H1 (cell line): ENCODE data around the gene BAX. TPM values are rescaled to one million over a fixed set of nuclear protein-coding genes. Genes with fewer than 3 reads are reported as not detected.

Experiments
- CTCF ChIA-PET: fragments of 300-600 bp; sonication (Branson Sonifier 250); formaldehyde crosslinking; loops from one replicate; lab custom pipeline; 2021; ENCODE audit not compliant: partially characterized antibody; lab: Charles Lee
- POLR2A ChIA-PET: fragments of 300-600 bp; sonication (Branson Sonifier 250); formaldehyde crosslinking; loops from one replicate; lab custom pipeline; 2021; ENCODE audit warnings: inconsistent platforms; ENCODE audit not compliant: partially characterized antibody; lab: Charles Lee
- DNase-seq, 2 experiments: peaks; one replicate each; pipeline versions ENCODE4 v3.0.0 to v3.0.0-alpha.2; 2010 to 2022; ENCODE audit warnings: low spot score in 2 of 2, low read depth in 1 of 2, mixed read lengths in 1 of 2
- FAIRE-seq: peaks from 2 replicates; lab custom pipeline; 2011; peaks lifted over from hg19 to GRCh38; lab: Jason Lieb, UNC
- H2AFZ ChIP-seq: 2 replicates; pipeline ENCODE4 v1.8.1; 2012; ENCODE audit warnings: low read length, inconsistent platforms
- H2AK5ac ChIP-seq: 2 replicates; pipeline ENCODE4 v1.6.1; 2013; ENCODE audit warnings: low read depth, low read length
- H2BK120ac ChIP-seq: replicated peaks from 2 replicates; pipeline ENCODE3; 2013; ENCODE audit warnings: low read depth, low read length, inconsistent platforms
- H2BK12ac ChIP-seq: 2 replicates; pipeline ENCODE4 v1.6.1; 2013; ENCODE audit warnings: low read depth, low read length
- H2BK15ac ChIP-seq: 2 replicates; pipeline ENCODE4 v1.6.1; 2013; ENCODE audit warnings: low read length
- H2BK20ac ChIP-seq: 2 replicates; pipeline ENCODE4 v1.6.1; 2013; ENCODE audit warnings: low read length
- H2BK5ac ChIP-seq: 2 replicates; pipeline ENCODE4 v1.6.1; 2013; ENCODE audit warnings: low read depth, low read length
- H3K14ac ChIP-seq: 2 replicates; pipeline ENCODE4 v1.6.1; 2013; ENCODE audit warnings: inconsistent platforms; ENCODE audit not compliant: insufficient read length
- H3K18ac ChIP-seq: 2 replicates; pipeline ENCODE4 v1.6.1; 2013; ENCODE audit warnings: low read length; ENCODE audit errors: extremely low read depth
- H3K23ac ChIP-seq: 2 replicates; pipeline ENCODE4 v1.6.1; 2013; ENCODE audit warnings: inconsistent platforms; ENCODE audit not compliant: insufficient read length
- H3K23me2 ChIP-seq: 2 replicates; pipeline ENCODE4 v1.6.1; 2013; ENCODE audit warnings: low read depth, low read length
- H3K27ac ChIP-seq: 2 replicates; pipeline ENCODE4 v1.6.1; 2011; ENCODE audit warnings: low read depth, low read length, inconsistent platforms
- H3K27me3 ChIP-seq, 4 experiments: replicated peaks in 1 of 4; 1 replicate in 1 of 4; 2 replicates in 3 of 4; pipeline versions ENCODE4 v1.6.1 to v1.8.1; 2011 to 2013; ENCODE audit warnings: low read length in 3 of 4, mild to moderate bottlenecking in 3 of 4, inconsistent platforms in 2 of 4, mixed read lengths in 2 of 4, moderate library complexity in 1 of 4; ENCODE audit not compliant: control insufficient read depth in 3 of 4, insufficient read depth in 3 of 4; ENCODE audit errors: extremely low read depth in 1 of 4
- H3K36me3 ChIP-seq, 4 experiments: 2 replicates each; pipeline versions ENCODE4 v1.6.1 to v1.8.1; 2011 to 2013; ENCODE audit warnings: mild to moderate bottlenecking in 4 of 4, low read length in 3 of 4, moderate library complexity in 2 of 4, control low read depth in 1 of 4, inconsistent platforms in 1 of 4; ENCODE audit not compliant: insufficient read depth in 4 of 4, control insufficient read depth in 2 of 4
- H3K4ac ChIP-seq: replicated peaks from 2 replicates; pipeline ENCODE3; 2013; ENCODE audit warnings: low read length, low read depth, mixed read lengths, inconsistent platforms; ENCODE audit not compliant: insufficient read length
- H3K4me1 ChIP-seq, 4 experiments: replicated peaks in 1 of 4; 1 replicate in 1 of 4; 2 replicates in 3 of 4; pipeline versions ENCODE4 v1.6.1 to v1.8.1; 2011 to 2013; ENCODE audit warnings: low read length in 3 of 4, inconsistent platforms in 2 of 4, mixed read lengths in 1 of 4; ENCODE audit not compliant: insufficient read depth in 4 of 4, control insufficient read depth in 3 of 4
- H3K4me2 ChIP-seq, 2 experiments: 2 replicates each; pipeline versions ENCODE4 v1.6.1 to v1.8.1; 2011 to 2013; ENCODE audit warnings: low read depth in 2 of 2, low read length in 2 of 2, control low read depth in 1 of 2, inconsistent platforms in 1 of 2, mild to moderate bottlenecking in 1 of 2; ENCODE audit not compliant: insufficient read depth in 1 of 2
- H3K4me3 ChIP-seq, 4 experiments: fragments of 200-600, 300-600 bp in 1 of 4; sonication (generic), shearing (Covaris generic), sonication (Bioruptor Twin) in 1 of 4; 2 replicates each; pipeline versions ENCODE4 v1.5.1 to v1.8.1; 2011 to 2016; ENCODE audit warnings: low read length in 4 of 4, low read depth in 3 of 4, control low read depth in 2 of 4, inconsistent platforms in 2 of 4, mild to moderate bottlenecking in 2 of 4, mixed read lengths in 1 of 4, moderate library complexity in 1 of 4; ENCODE audit not compliant: insufficient read depth in 2 of 4; ENCODE audit errors: extremely low read depth in 1 of 4
- H3K56ac ChIP-seq: replicated peaks from 2 replicates; pipeline ENCODE3; 2013; ENCODE audit warnings: low read depth, mild to moderate bottlenecking, mixed read lengths, low read length, inconsistent platforms; ENCODE audit not compliant: insufficient read length
- H3K79me1 ChIP-seq: 2 replicates; pipeline ENCODE4 v1.6.1; 2013; ENCODE audit warnings: low read depth, low read length, control low read depth
- H3K79me2 ChIP-seq, 2 experiments: 2 replicates each; pipeline versions ENCODE4 v1.6.1 to v1.8.1; 2012 to 2013; ENCODE audit warnings: low read length in 2 of 2, mild to moderate bottlenecking in 2 of 2, inconsistent platforms in 1 of 2; ENCODE audit not compliant: insufficient read depth in 2 of 2, control insufficient read depth in 1 of 2
- H3K9ac ChIP-seq, 4 experiments: replicated peaks in 1 of 4; 1 replicate in 1 of 4; 2 replicates in 3 of 4; pipeline versions ENCODE4 v1.6.1 to v1.8.1; 2011 to 2013; ENCODE audit warnings: low read depth in 3 of 4, low read length in 3 of 4, control low read depth in 2 of 4, mild to moderate bottlenecking in 2 of 4, moderate library complexity in 2 of 4, inconsistent platforms in 1 of 4; ENCODE audit errors: extremely low read depth in 1 of 4
- H3K9me3 ChIP-seq, 2 experiments: 2 replicates each; pipeline versions ENCODE4 v1.6.1 to v1.8.1; 2012 to 2013; ENCODE audit warnings: mild to moderate bottlenecking in 2 of 2, moderate library complexity in 2 of 2, control low read depth in 1 of 2, inconsistent platforms in 1 of 2, low read depth in 1 of 2, low read length in 1 of 2, mixed read lengths in 1 of 2; ENCODE audit not compliant: insufficient read depth in 2 of 2
- H4K20me1 ChIP-seq, 2 experiments: replicated peaks in 1 of 2; 2 replicates each; pipeline versions ENCODE3 to v1.8.1; 2011 to 2013; ENCODE audit warnings: inconsistent platforms in 2 of 2, low read length in 2 of 2, mild to moderate bottlenecking in 1 of 2; ENCODE audit not compliant: insufficient read depth in 2 of 2, control insufficient read depth in 1 of 2
- H4K5ac ChIP-seq: 2 replicates; pipeline ENCODE4 v1.6.1; 2013; ENCODE audit warnings: low read length, low read depth, mixed read lengths, inconsistent platforms; ENCODE audit not compliant: insufficient read length
- H4K8ac ChIP-seq: 2 replicates; pipeline ENCODE4 v1.8.0; 2013; ENCODE audit warnings: mild to moderate bottlenecking, moderate library complexity, low read length, inconsistent platforms; ENCODE audit not compliant: insufficient read depth; ENCODE audit errors: extremely low read depth
- H4K91ac ChIP-seq: replicated peaks from 2 replicates; pipeline ENCODE3; 2013; ENCODE audit warnings: low read length, mixed read lengths, inconsistent platforms; ENCODE audit not compliant: insufficient read length
- BRCA1 ChIP-seq: IDR thresholded peaks from 2 replicates; pipeline ENCODE4 v1.6.1; 2012; ENCODE audit warnings: low read depth, low read length, improper control_type of control experiment
- CEBPB ChIP-seq: IDR thresholded peaks from 2 replicates; pipeline ENCODE4 v1.6.1; 2012; ENCODE audit warnings: low read depth, low read length
- FOSL1 ChIP-seq: IDR thresholded peaks from 2 replicates; pipeline ENCODE4 v1.6.1; 2011; ENCODE audit warnings: mild to moderate bottlenecking, low read depth, low read length, moderate library complexity; ENCODE audit not compliant: insufficient read depth
- GTF2F1 ChIP-seq: IDR thresholded peaks from 2 replicates; pipeline ENCODE4 v1.6.1; 2012; ENCODE audit warnings: low read depth, low read length, improper control_type of control experiment, borderline replicate concordance
- KDM5A ChIP-seq: fragments of 200-600 bp; IDR thresholded peaks from 2 replicates; pipeline ENCODE4 v1.7.1; 2012; ENCODE audit warnings: mild to moderate bottlenecking, low read length, inconsistent platforms, mixed read lengths
- POLR2A ChIP-seq, 2 experiments: IDR thresholded peaks; 1 replicate in 1 of 2; 2 replicates in 1 of 2; pipeline ENCODE4 v1.6.1; 2011; ENCODE audit warnings: low read depth in 2 of 2, low read length in 2 of 2, mild to moderate bottlenecking in 2 of 2; ENCODE audit errors: control extremely low read depth in 1 of 2
- RAD21 ChIP-seq, 2 experiments: IDR thresholded peaks in 1 of 2; conservative IDR thresholded peaks in 1 of 2; 2 replicates each; pipeline ENCODE4 v1.6.1; 2011; ENCODE audit warnings: low read depth in 2 of 2, low read length in 2 of 2, improper control_type of control experiment in 1 of 2, inconsistent platforms in 1 of 2, mild to moderate bottlenecking in 1 of 2, moderate library complexity in 1 of 2
- SIN3A ChIP-seq, 2 experiments: IDR thresholded peaks in 1 of 2; conservative IDR thresholded peaks in 1 of 2; 2 replicates each; pipeline ENCODE4 v1.6.1; 2011 to 2012; ENCODE audit warnings: low read length in 2 of 2, improper control_type of control experiment in 1 of 2, low read depth in 1 of 2, mild to moderate bottlenecking in 1 of 2
- SIX5 ChIP-seq: IDR thresholded peaks from 2 replicates; pipeline ENCODE4 v1.6.1; 2011; ENCODE audit warnings: mild to moderate bottlenecking, low read depth, low read length
- SRF ChIP-seq: IDR thresholded peaks from 2 replicates; pipeline ENCODE4 v1.6.1; 2011; ENCODE audit warnings: mild to moderate bottlenecking, low read depth, low read length, moderate library complexity
- TAF7 ChIP-seq: optimal IDR thresholded peaks from 2 replicates; pipeline ENCODE3; 2011; ENCODE audit warnings: low read depth, mild to moderate bottlenecking, inconsistent platforms, low read length, moderate library complexity, borderline replicate concordance
- TBP ChIP-seq: IDR thresholded peaks from 2 replicates; pipeline ENCODE4 v1.6.1; 2011; ENCODE audit warnings: low read depth, low read length, improper control_type of control experiment
- WGBS, 2 experiments: shearing (Covaris generic) in 1 of 2; methylation state at CpG; one replicate each; pipeline versions ENCODE4 v1.1.6 to v1.1.7; 2013 to 2015; ENCODE audit warnings: low lambda C conversion rate in 2 of 2, mixed read lengths in 2 of 2, inconsistent platforms in 1 of 2, low coverage in 1 of 2, missing lambda C conversion rate in 1 of 2; ENCODE audit not compliant: insufficient replicate concordance in 2 of 2, insufficient coverage in 1 of 2, insufficient read length in 1 of 2; ENCODE audit errors: extremely low coverage in 1 of 2, missing lambda C conversion rate in 1 of 2; 5-methylcytosine and 5-hydroxymethylcytosine counted together
- polyA plus RNA-seq, 7 experiments: library from polyadenylated mRNA; depleted of rRNA in 3 of 7; stranded (reverse) in 5 of 7; unstranded in 2 of 7; fragments of >200 nt in 5 of 7; fragments of 200-250 nt in 2 of 7; gene quantifications; 1 replicate in 5 of 7; 2 replicates in 1 of 7; 4 replicates in 1 of 7; pipeline versions ENCODE4 v1.2.1 to v1.2.3, GENCODE V29; 2011 to 2013; ENCODE audit warnings: missing spikeins in 2 of 7, mixed read lengths in 2 of 7
- total RNA-seq: library from RNA; stranded (reverse); fragmentation: NEBNext Ultra II Directional; extraction: Animal tissue kit (Norgen Biotek cat#: 25700); gene quantifications from 2 replicates; pipeline ENCODE4 v1.2.1, GENCODE V29; 2021

The BAX gene
- total and polyA plus RNA-seq, 2 of the 8 experiments (the other 6 are each of a cell fraction or from before 2014, with no cell fraction given) = 257 to 346 TPM

- Histone ChIP-seq H4K8ac (no peak overlapping the region), H3K4ac (no peak overlapping the region), H3K79me1 (peaks cover 15% of the 10 kb centered on the region), H2BK5ac (no peak overlapping the region), H2BK15ac (no peak overlapping the region), H2AFZ (no peak overlapping the region), H3K27ac (no peak overlapping the region), H3K27me3 (no peaks in the 10 kb centered on the region), H3K79me2 (peaks cover 11 to 26% of the 10 kb centered on the region in 2 experiments; a peak in 3 of 4 replicates), H4K91ac (no peak overlapping the region), H3K4me1 (peaks cover 0 to 3% (median 0%) of the 10 kb centered on the region in 4 experiments; a peak in 2 of 7 replicates), H3K4me2 (peak overlapping the region in 1 of 2 experiments; percentile 91; a peak in 1 of 4 replicates), H4K20me1 (peaks cover 0 to 13% of the 10 kb centered on the region in 2 experiments), H3K36me3 (peaks cover 0 to 13% (median 5%) of the 10 kb centered on the region in 4 experiments; a peak in 4 of 8 replicates), H3K23me2 (peaks cover 8% of the 10 kb centered on the region; the same call in 1 of the 2 replicates), H3K4me3 (no peak overlapping the region), H4K5ac (no peak overlapping the region), H3K9ac (no peak overlapping the region), H2BK12ac (no peak overlapping the region), H2AK5ac (no peak overlapping the region), H3K56ac (no peak overlapping the region), H2BK120ac (no peak overlapping the region), H3K23ac (no peak overlapping the region), H3K9me3 (no peaks in the 10 kb centered on the region), H2BK20ac (no peak overlapping the region), H3K14ac (no peak overlapping the region), H3K18ac (no peak overlapping the region)
- ChIA-PET CTCF (interaction anchor here (0.8 to 2.9 kb wide), 7 partner anchors 11 to 155 kb away, joined by 3 to 13 read pairs (median 3); no protein-coding TSS in a partner anchor), POLR2A (interaction anchor here (1.2 to 4.4 kb wide), 5 partner anchors 8 to 154 kb away, joined by 3 to 37 read pairs (median 9); partner anchors contain the start of genes FTL and NUCB1)
- 90% methylated on average over 21 of the region's 22 CpGs; no CpG with 5 or more reads in 1 of the 2 experiments for WGBS, 2 experiments
- DNase-seq (no peak), FAIRE-seq (no peak)
- TF ChIP-seq CEBPB = no peak
- no peak for TF ChIP-seq GTF2F1
- TF ChIP-seq RAD21 (IDR thresholded peaks at IDR 0.05 in 1 of 2, conservative IDR thresholded peaks at IDR 0.05 in 1 of 2; ENCODE audit: low read depth in 2 of 2, low read length in 2 of 2) = no peak
- TF ChIP-seq SRF = no peak
- no peak for TF ChIP-seq KDM5A
- no peak for TF ChIP-seq POLR2A (IDR thresholded peaks at IDR 0.05; ENCODE audit: control extremely low read depth in 1 of 2, low read depth in 2 of 2, low read length in 2 of 2)
- TF ChIP-seq BRCA1 = no peak
- no peak for TF ChIP-seq TAF7
- TF ChIP-seq TBP = no peak
- TF ChIP-seq FOSL1 = no peak
- TF ChIP-seq SIN3A (conservative IDR thresholded peaks at IDR 0.05 in 1 of 2, IDR thresholded peaks at IDR 0.05 in 1 of 2; ENCODE audit: low read depth in 1 of 2, low read length in 2 of 2) = no peak
- TF ChIP-seq SIX5 = no peak
Measured at GRCh38 chr19:48991011-48991609, 36.4 kb downstream of the BAX start.
